A673 (cell line): ENCODE measurements around the gene TOR3A.

Experiments used
- CTCF ChIP-seq: fragments of 300-800, 200-600 bp; sonication (generic); conservative IDR thresholded peaks from 2 replicates; pipeline ENCODE4 v1.5.1; 2017; ENCODE audit warnings: low read depth, mild to moderate bottlenecking, antibody characterized with exemption, low read length, moderate library complexity, mixed read lengths
- EZH2 ChIP-seq: fragments of 200-600 bp; sonication (generic); IDR thresholded peaks from 2 replicates; pipeline ENCODE4 v1.6.1; 2017; ENCODE audit warnings: borderline replicate concordance, low read depth, mild to moderate bottlenecking, mixed read lengths, antibody characterized with exemption, low read length; ENCODE audit not compliant: poor library complexity, severe bottlenecking

- TF ChIP-seq CTCF (no peak), EZH2 (no peak)
These were observed 38.6 kb upstream of the TOR3A start for GRCh38 chr1:179043266-179043665.
